HG03280 (cell line): ENCODE results near the gene CYFIP1.

Experiments used
- ATAC-seq: cut with Tn5 transposase; IDR thresholded peaks from one replicate; pipeline ENCODE4 v1.9.1; 2021; ENCODE audit warnings: mild to moderate bottlenecking, moderate library complexity; ENCODE audit not compliant: unreplicated experiment

CYFIP1 gene

GRCh38 chr15:22969489-22969888 is 10.7 kb downstream of the CYFIP1 start:
- ATAC-seq, result no peak

- ATAC-seq, result no peak
Measured at GRCh38 chr15:22968366-22968765, 11.8 kb downstream of the CYFIP1 start.

- ATAC-seq, result no peak
Measured at GRCh38 chr15:22967084-22967770, 12.9 kb downstream of the CYFIP1 start.

GRCh38 chr15:22966321-22967083 is 13.7 kb downstream of the CYFIP1 start:
- ATAC-seq, result no peak

- no peak for ATAC-seq
Measured at GRCh38 chr15:22963641-22964040, 16.5 kb downstream of the CYFIP1 start.

- no peak for ATAC-seq
Measured at GRCh38 chr15:22962611-22963010, 17.6 kb downstream of the CYFIP1 start.

- no peak for ATAC-seq
Measured at GRCh38 chr15:22961762-22962161, 18.4 kb downstream of the CYFIP1 start.

- ATAC-seq, result no peak
Measured at GRCh38 chr15:22960556-22960955, 19.6 kb downstream of the CYFIP1 start.

GRCh38 chr15:22960126-22960525 is 20.0 kb downstream of the CYFIP1 start:
- no peak for ATAC-seq

GRCh38 chr15:22959321-22960101 is 20.7 kb downstream of the CYFIP1 start:
- no peak for ATAC-seq

GRCh38 chr15:22958487-22959280 is 21.5 kb downstream of the CYFIP1 start:
- ATAC-seq, result no peak

GRCh38 chr15:22956978-22957260 is 23.2 kb downstream of the CYFIP1 start:
- no peak for ATAC-seq

- ATAC-seq, result no peak
Measured at GRCh38 chr15:22956257-22956977, 23.8 kb downstream of the CYFIP1 start.

GRCh38 chr15:22955544-22956119 is 24.5 kb downstream of the CYFIP1 start:
- ATAC-seq, result no peak

GRCh38 chr15:22954798-22955543 is 25.2 kb downstream of the CYFIP1 start:
- no peak for ATAC-seq

- ATAC-seq, result no peak
Measured at GRCh38 chr15:22954326-22954725, 25.8 kb downstream of the CYFIP1 start.

- no peak for ATAC-seq
Measured at GRCh38 chr15:22952796-22953579, 27.2 kb downstream of the CYFIP1 start.

GRCh38 chr15:22951381-22952280 is 28.5 kb downstream of the CYFIP1 start:
- no peak for ATAC-seq
